Smooth muscle cell (in vitro differentiated cells): ENCODE results near the gene PCDH18. TPM values are rescaled to one million over a fixed set of nuclear protein-coding genes. Genes with fewer than 3 reads are reported as not detected.

Experiments
- DNase-seq: peaks from one replicate; lab custom pipeline; 2025; ENCODE audit not compliant: unreplicated experiment; lab: John Stamatoyannopoulos, UW
- H2AFZ ChIP-seq: fragments of 200-600 bp; sonication (generic); 2 replicates; pipeline ENCODE4 v1.6.0; 2016; ENCODE audit warnings: antibody characterized with exemption, low read depth, mild to moderate bottlenecking
- H3F3A ChIP-seq: fragments of 200-600 bp; sonication (generic); 2 replicates; pipeline ENCODE4 v1.6.0; 2017; ENCODE audit warnings: antibody characterized with exemption, low read depth
- H3K27ac ChIP-seq: fragments of 200-600 bp; sonication (generic); 2 replicates; pipeline ENCODE4 v1.5.1; 2016; ENCODE audit warnings: low read depth, mild to moderate bottlenecking
- H3K27me3 ChIP-seq: fragments of 200-600 bp; sonication (generic); 2 replicates; pipeline ENCODE4 v1.6.1; 2016; ENCODE audit warnings: low read depth, mild to moderate bottlenecking
- H3K36me3 ChIP-seq: fragments of 200-600 bp; sonication (generic); 2 replicates; pipeline ENCODE4 v1.5.1; 2016; ENCODE audit warnings: low read depth
- H3K4me1 ChIP-seq: fragments of 200-600 bp; sonication (generic); 2 replicates; pipeline ENCODE4 v1.5.1; 2016; ENCODE audit warnings: low read depth
- H3K4me2 ChIP-seq: fragments of 200-600 bp; sonication (generic); 2 replicates; pipeline ENCODE4 v1.6.0; 2016; ENCODE audit warnings: mild to moderate bottlenecking
- H3K4me3 ChIP-seq: fragments of 200-600 bp; sonication (generic); 2 replicates; pipeline ENCODE4 v1.5.1; 2016; ENCODE audit warnings: mild to moderate bottlenecking
- H3K79me2 ChIP-seq: fragments of 200-600 bp; sonication (generic); 2 replicates; pipeline ENCODE4 v1.6.0; 2016; ENCODE audit warnings: low read depth, mild to moderate bottlenecking
- H3K9ac ChIP-seq: fragments of 200-600 bp; sonication (generic); 2 replicates; pipeline ENCODE4 v1.6.0; 2016; ENCODE audit warnings: low read depth
- H3K9me3 ChIP-seq: fragments of 200-600 bp; sonication (generic); replicated peaks from 2 replicates; pipeline ENCODE4 v1.5.1; 2016; ENCODE audit warnings: low read depth
- H4K20me1 ChIP-seq: fragments of 200-600 bp; sonication (generic); 2 replicates; pipeline ENCODE4 v1.6.0; 2016; ENCODE audit warnings: low read depth
- CTCF ChIP-seq: fragments of 200-600 bp; sonication (generic); IDR thresholded peaks from 2 replicates; pipeline ENCODE4 v1.5.1; 2017; ENCODE audit warnings: borderline replicate concordance, mild to moderate bottlenecking, antibody characterized with exemption; ENCODE audit not compliant: insufficient read depth, poor library complexity, severe bottlenecking
- WGBS: methylation state at CpG from one replicate; pipeline ENCODE4 v1.1.7; 2016; ENCODE audit warnings: low lambda C conversion rate; 5-methylcytosine and 5-hydroxymethylcytosine counted together
- polyA plus RNA-seq: library from polyadenylated mRNA; unstranded; fragments of >200 nt; fragmentation: Nextera tagmentation; extraction: Ambion mirVana; gene quantifications from 2 replicates; pipeline ENCODE4 v1.2.1, GENCODE V29; 2016
- total RNA-seq: library from RNA; depleted of rRNA; stranded (reverse); fragments of >200 nt; gene quantifications from 2 replicates; pipeline ENCODE4 v1.2.3, GENCODE V29; 2014

Gene PCDH18
- total and polyA plus RNA-seq, 2 experiments from 2014 or later = 24.5 to 51.3 TPM

GRCh38 chr4:137531168-137531985, 917 bp downstream of the PCDH18 start:
- under 1% methylated on average over 13 of the region's 13 CpGs for WGBS
- Histone ChIP-seq H3K27ac (peak overlapping the region; percentile 81), H3K27me3 (no peaks in the 10 kb centered on the region), H2AFZ (peak overlapping the region; percentile 89), H3F3A (peaks cover 14% of the 10 kb centered on the region), H3K79me2 (peaks cover 40% of the 10 kb centered on the region), H3K4me3 (peak overlapping the region; percentile 67), H3K36me3 (no peaks in the 10 kb centered on the region), H3K4me2 (peak overlapping the region; percentile 90), H3K9ac (peak overlapping the region; percentile 39), H3K4me1 (peaks cover 58% of the 10 kb centered on the region), H3K9me3 (no peaks in the 10 kb centered on the region), H4K20me1 (peaks cover 25% of the 10 kb centered on the region)
- TF ChIP-seq CTCF = peak; percentile 31
- DNase-seq = no peak

- no peaks in the 10 kb centered on the region for H3K36me3 ChIP-seq
- H3K9ac ChIP-seq = no peak overlapping the region
- H3K27ac ChIP-seq = no peak overlapping the region
- no peaks in the 10 kb centered on the region for H3K9me3 ChIP-seq
- peaks cover 14% of the 10 kb centered on the region for H3F3A ChIP-seq
- H3K27me3 ChIP-seq = no peaks in the 10 kb centered on the region
- no peak for DNase-seq
- H2AFZ ChIP-seq = no peak overlapping the region
- 74% methylated on average over 7 of the region's 7 CpGs for WGBS
- TF ChIP-seq CTCF = no peak
- H3K4me1 ChIP-seq = peaks cover 59% of the 10 kb centered on the region
- H3K4me2 ChIP-seq = peak overlapping the region; percentile 90
- H4K20me1 ChIP-seq = peaks cover 25% of the 10 kb centered on the region
- H3K4me3 ChIP-seq = peak overlapping the region; percentile 67
- peaks cover 51% of the 10 kb centered on the region for H3K79me2 ChIP-seq
Measured at GRCh38 chr4:137530176-137530575, 2.1 kb downstream of the PCDH18 start.

GRCh38 chr4:137529432-137529831, 2.9 kb downstream of the PCDH18 start:
- peaks cover 18% of the 10 kb centered on the region for H3F3A ChIP-seq
- peaks cover 28% of the 10 kb centered on the region for H4K20me1 ChIP-seq
- DNase-seq = no peak
- peaks cover 51% of the 10 kb centered on the region for H3K79me2 ChIP-seq
- H3K36me3 ChIP-seq = no peaks in the 10 kb centered on the region
- H3K4me1 ChIP-seq = peaks cover 52% of the 10 kb centered on the region
- 38% methylated on average over 5 of the region's 5 CpGs for WGBS
- H3K9ac ChIP-seq = peak overlapping the region; percentile 40
- no peaks in the 10 kb centered on the region for H3K27me3 ChIP-seq
- H2AFZ ChIP-seq = no peak overlapping the region
- no peak overlapping the region for H3K27ac ChIP-seq
- H3K4me2 ChIP-seq = peak overlapping the region; percentile 90
- no peaks in the 10 kb centered on the region for H3K9me3 ChIP-seq
- no peak for TF ChIP-seq CTCF
- peak overlapping the region; percentile 67 for H3K4me3 ChIP-seq

GRCh38 chr4:137528673-137529072, 3.6 kb downstream of the PCDH18 start:
- TF ChIP-seq CTCF = no peak
- peaks cover 18% of the 10 kb centered on the region for H3F3A ChIP-seq
- no peaks in the 10 kb centered on the region for H3K9me3 ChIP-seq
- H3K4me3 ChIP-seq = peak overlapping the region; percentile 67
- H3K27ac ChIP-seq = no peak overlapping the region
- no peak overlapping the region for H2AFZ ChIP-seq
- H3K4me2 ChIP-seq = peak overlapping the region; percentile 90
- no peaks in the 10 kb centered on the region for H3K27me3 ChIP-seq
- DNase-seq = no peak
- H3K4me1 ChIP-seq = peaks cover 45% of the 10 kb centered on the region
- peak overlapping the region; percentile 40 for H3K9ac ChIP-seq
- 77% methylated on average over 4 of the region's 4 CpGs for WGBS
- H3K36me3 ChIP-seq = no peaks in the 10 kb centered on the region
- H4K20me1 ChIP-seq = peaks cover 28% of the 10 kb centered on the region
- peaks cover 51% of the 10 kb centered on the region for H3K79me2 ChIP-seq
